ENCODE data around the gene FMO3.

FMO3 gene

GRCh38 chr1:171112119-171112518 lies 21.4 kb downstream of the FMO3 start:
- Histone ChIP-seq H3K27me3 (no peaks in the 10 kb centered on the region), H3K27ac (no peak overlapping the region), H3K4me3 (no peak overlapping the region), H3K36me3 (no peaks in the 10 kb centered on the region), H3K9me3 (replicated peaks in 1 of 11) (no peaks in the 10 kb centered on the region), H3K4me1 (no peaks in the 10 kb centered on the region), H4K20me1 (no peaks in the 10 kb centered on the region), H3K4me2 (no peak overlapping the region), H3K9ac (no peak overlapping the region)
- TF ChIP-seq Cebpa-rat (IDR thresholded peaks at IDR 0.05): no peak

GRCh38 chr1:171113382-171113781 lies 22.7 kb downstream of the FMO3 start:
- Histone ChIP-seq H3K4me2 (no peak overlapping the region), H3K27ac (no peak overlapping the region), H3K9me3 (replicated peaks in 1 of 11) (no peaks in the 10 kb centered on the region), H3K4me3 (no peak overlapping the region), H3K9ac (no peak overlapping the region), H4K20me1 (no peaks in the 10 kb centered on the region), H3K4me1 (no peaks in the 10 kb centered on the region), H3K36me3 (no peaks in the 10 kb centered on the region), H3K27me3 (no peaks in the 10 kb centered on the region)
- TF ChIP-seq Cebpa-rat (IDR thresholded peaks at IDR 0.05): no peak

GRCh38 chr1:171115280-171115897 lies 24.7 kb downstream of the FMO3 start:
- Histone ChIP-seq H3K36me3 (no peaks in the 10 kb centered on the region), H3K4me1 (no peaks in the 10 kb centered on the region), H3K27me3 (no peaks in the 10 kb centered on the region), H3K9me3 (replicated peaks in 1 of 11) (no peaks in the 10 kb centered on the region), H3K9ac (no peak overlapping the region), H3K4me3 (no peak overlapping the region), H4K20me1 (no peaks in the 10 kb centered on the region), H3K4me2 (no peak overlapping the region), H3K27ac (no peak overlapping the region)
- TF ChIP-seq Cebpa-rat (IDR thresholded peaks at IDR 0.05): no peak

GRCh38 chr1:171116676-171117075 lies 26.0 kb downstream of the FMO3 start:
- H3K4me2 ChIP-seq: no peak overlapping the region
- H3K9me3 ChIP-seq (replicated peaks in 1 of 11): no peaks in the 10 kb centered on the region

GRCh38 chr1:171117085-171117484 lies 26.4 kb downstream of the FMO3 start:
- no peak for TF ChIP-seq Cebpa-rat (IDR thresholded peaks at IDR 0.05)
- Histone ChIP-seq H3K36me3 (no peaks in the 10 kb centered on the region), H3K9me3 (replicated peaks in 1 of 11) (no peaks in the 10 kb centered on the region), H3K4me1 (no peaks in the 10 kb centered on the region), H3K9ac (no peak overlapping the region), H4K20me1 (no peaks in the 10 kb centered on the region), H3K4me3 (no peak overlapping the region), H3K4me2 (no peak overlapping the region), H3K27me3 (no peaks in the 10 kb centered on the region), H3K27ac (no peak overlapping the region)

More at GRCh38 chr1:171116676-171117075, 26.0 kb downstream of the FMO3 start:
- TF ChIP-seq Cebpa-rat (IDR thresholded peaks at IDR 0.05): no peak
- Histone ChIP-seq H4K20me1 (no peaks in the 10 kb centered on the region), H3K36me3 (no peaks in the 10 kb centered on the region), H3K27ac (no peak overlapping the region), H3K4me1 (no peaks in the 10 kb centered on the region), H3K27me3 (no peaks in the 10 kb centered on the region), H3K9ac (no peak overlapping the region), H3K4me3 (no peak overlapping the region)

GRCh38 chr1:171119648-171120047 lies 28.9 kb downstream of the FMO3 start:
- Histone ChIP-seq H3K4me1 (no peaks in the 10 kb centered on the region), H3K9me3 (replicated peaks in 1 of 11) (no peaks in the 10 kb centered on the region; a peak in 1 of 22 replicates), H3K27ac (no peak overlapping the region), H4K20me1 (no peaks in the 10 kb centered on the region), H3K27me3 (no peaks in the 10 kb centered on the region), H3K9ac (no peak overlapping the region), H3K4me3 (no peak overlapping the region), H3K36me3 (no peaks in the 10 kb centered on the region), H3K4me2 (no peak overlapping the region)
- TF ChIP-seq Cebpa-rat (IDR thresholded peaks at IDR 0.05): no peak

GRCh38 chr1:171122299-171122698 lies 31.6 kb downstream of the FMO3 start:
- Histone ChIP-seq H3K4me1 (no peaks in the 10 kb centered on the region), H3K27ac (no peak overlapping the region), H4K20me1 (no peaks in the 10 kb centered on the region), H3K9ac (no peak overlapping the region), H3K36me3 (no peaks in the 10 kb centered on the region), H3K9me3 (replicated peaks in 1 of 11) (peaks cover 0 to 3% (median 0%) of the 10 kb centered on the region in 11 experiments; a peak in 1 of 22 replicates), H3K4me2 (no peak overlapping the region), H3K4me3 (no peak overlapping the region), H3K27me3 (no peaks in the 10 kb centered on the region)
- no peak for TF ChIP-seq Cebpa-rat (IDR thresholded peaks at IDR 0.05)

- Histone ChIP-seq H3K4me1 (no peaks in the 10 kb centered on the region), H3K9me3 (replicated peaks in 1 of 11) (peaks cover 0 to 3% (median under 1%) of the 10 kb centered on the region in 11 experiments; a peak in 5 of 22 replicates), H4K20me1 (no peaks in the 10 kb centered on the region), H3K27me3 (no peaks in the 10 kb centered on the region), H3K4me2 (no peak overlapping the region), H3K36me3 (no peaks in the 10 kb centered on the region), H3K4me3 (no peak overlapping the region), H3K27ac (no peak overlapping the region), H3K9ac (no peak overlapping the region)
- no peak for TF ChIP-seq Cebpa-rat (IDR thresholded peaks at IDR 0.05)
These were observed 32.2 kb downstream of the FMO3 start for GRCh38 chr1:171122893-171123292.

GRCh38 chr1:171126504-171126903 lies 35.8 kb downstream of the FMO3 start:
- no peak overlapping the region for H3K27ac ChIP-seq
- H3K4me2 ChIP-seq: no peak overlapping the region
- no peak overlapping the region for H3K9ac ChIP-seq
- no peaks in the 10 kb centered on the region for H4K20me1 ChIP-seq
- H3K4me3 ChIP-seq: no peak overlapping the region
- no peaks in the 10 kb centered on the region for H3K36me3 ChIP-seq
- H3K4me1 ChIP-seq: no peaks in the 10 kb centered on the region
- H3K9me3 ChIP-seq (replicated peaks in 1 of 11): peaks cover 0 to 13% (median 8%) of the 10 kb centered on the region in 11 experiments; a peak in 11 of 22 replicates
- H3K27me3 ChIP-seq: no peaks in the 10 kb centered on the region
- TF ChIP-seq Cebpa-rat (IDR thresholded peaks at IDR 0.05): no peak

GRCh38 chr1:171127099-171127498 lies 36.4 kb downstream of the FMO3 start:
- no peak overlapping the region for H3K27ac ChIP-seq
- H3K4me1 ChIP-seq: no peaks in the 10 kb centered on the region
- H3K36me3 ChIP-seq: no peaks in the 10 kb centered on the region
- no peak overlapping the region for H3K9ac ChIP-seq
- no peaks in the 10 kb centered on the region for H3K27me3 ChIP-seq
- no peak overlapping the region for H3K4me2 ChIP-seq
- peaks cover 0 to 13% (median 8%) of the 10 kb centered on the region in 11 experiments; a peak in 11 of 22 replicates for H3K9me3 ChIP-seq (replicated peaks in 1 of 11)
- no peak for TF ChIP-seq Cebpa-rat (IDR thresholded peaks at IDR 0.05)
- H3K4me3 ChIP-seq: no peak overlapping the region
- no peaks in the 10 kb centered on the region for H4K20me1 ChIP-seq
